ENCODE data around the gene MSI2.

Gene MSI2

GRCh38 chr17:57324060-57324459 is 67.7 kb downstream of the MSI2 start:
- no peak for DNase-seq

GRCh38 chr17:57324631-57325030 is 68.3 kb downstream of the MSI2 start:
- DNase-seq: no peak

GRCh38 chr17:57326336-57326735 is 70.0 kb downstream of the MSI2 start:
- DNase-seq: no peak

- DNase-seq: no peak
These were observed 70.4 kb downstream of the MSI2 start for GRCh38 chr17:57326764-57327163.

- DNase-seq: no peak
These were observed 71.0 kb downstream of the MSI2 start for GRCh38 chr17:57327176-57327970.

GRCh38 chr17:57328109-57328882 is 72.0 kb downstream of the MSI2 start:
- DNase-seq: no peak

- no peak for DNase-seq
These were observed 73.3 kb downstream of the MSI2 start for GRCh38 chr17:57329380-57330214.

GRCh38 chr17:57330587-57330986 is 74.3 kb downstream of the MSI2 start:
- no peak for DNase-seq

GRCh38 chr17:57331423-57331822 is 75.1 kb downstream of the MSI2 start:
- DNase-seq: no peak

- no peak for DNase-seq
These were observed 76.2 kb downstream of the MSI2 start for GRCh38 chr17:57332501-57332900.

GRCh38 chr17:57335195-57335792 is 79.0 kb downstream of the MSI2 start:
- no peak for DNase-seq

- peak; percentile 82 for DNase-seq
These were observed 81.1 kb downstream of the MSI2 start for GRCh38 chr17:57337390-57337789.

- DNase-seq: no peak
These were observed 82.1 kb downstream of the MSI2 start for GRCh38 chr17:57338257-57338914.

- DNase-seq: no peak
These were observed 84.0 kb downstream of the MSI2 start for GRCh38 chr17:57340160-57340981.

- DNase-seq: no peak
These were observed 85.6 kb downstream of the MSI2 start for GRCh38 chr17:57341611-57342540.

- DNase-seq: no peak
These were observed 86.8 kb downstream of the MSI2 start for GRCh38 chr17:57342963-57343589.

GRCh38 chr17:57343717-57344116 is 87.4 kb downstream of the MSI2 start:
- DNase-seq: no peak

- no peak for DNase-seq
These were observed 87.9 kb downstream of the MSI2 start for GRCh38 chr17:57344261-57344660.

- DNase-seq: no peak
These were observed 93.4 kb downstream of the MSI2 start for GRCh38 chr17:57349541-57350247.
